GM23338 (cell line): Measurements from ENCODE around the gene DPP9.

Source experiments
- CTCF ChIP-seq, 2 experiments: fragments of 200-600 bp in 1 of 2; sonication (generic) in 1 of 2; conservative IDR thresholded peaks; 2 replicates each; pipeline versions ENCODE4 v1.5.1 to v1.6.1; 2016 to 2017; ENCODE audit warnings: antibody characterized with exemption in 2 of 2, low read depth in 2 of 2, mild to moderate bottlenecking in 2 of 2, moderate library complexity in 1 of 2
- ETS1 ChIP-seq: IDR thresholded peaks from 2 replicates; pipeline ENCODE4 v1.6.1; 2016; ENCODE audit warnings: antibody characterized with exemption
- EZH2 ChIP-seq: fragments of 200-600 bp; sonication (generic); IDR thresholded peaks from one replicate; pipeline ENCODE4 v1.8.0; 2017; ENCODE audit warnings: antibody characterized with exemption, mild to moderate bottlenecking, low read depth; ENCODE audit not compliant: unreplicated experiment
- JUNB ChIP-seq: IDR thresholded peaks from one replicate; pipeline ENCODE4 v1.6.1; 2016; ENCODE audit warnings: antibody characterized with exemption; ENCODE audit not compliant: unreplicated experiment
- POLR2AphosphoS5 ChIP-seq: IDR thresholded peaks from 2 replicates; pipeline ENCODE4 v1.6.1; 2016; ENCODE audit warnings: antibody characterized with exemption, low read depth
- REST ChIP-seq: IDR thresholded peaks from one replicate; pipeline ENCODE4 v1.6.1; 2018; ENCODE audit warnings: antibody characterized with exemption; ENCODE audit not compliant: unreplicated experiment
- ZNF114 ChIP-seq: fragments of 250-450 bp; sonication (Bioruptor Pico); IDR thresholded peaks from 2 replicates; pipeline ENCODE4 v1.5.0; 2020; ENCODE audit warnings: mild to moderate bottlenecking, moderate library complexity

- TF ChIP-seq CTCF (conservative IDR thresholded peaks at IDR 0.05; ENCODE audit: low read depth in 2 of 2) (no peak), EZH2 (no peak), ZNF114 (CRISPR knock-in tag) (no peak), REST (no peak), JUNB (no peak), POLR2AphosphoS5 (no peak), ETS1 (no peak)
These were observed 6.3 kb downstream of the DPP9 start for GRCh38 chr19:4717191-4717965.
